ENCODE results near the gene SMIM41. TPM values are rescaled to one million over a fixed set of nuclear protein-coding genes. Genes with fewer than 3 reads are reported as not detected.

Gene SMIM41
- total and polyA plus RNA-seq, 11 donors = 0.08 to 0.65 (median 0.32) TPM; not detected in 6

DNA sequence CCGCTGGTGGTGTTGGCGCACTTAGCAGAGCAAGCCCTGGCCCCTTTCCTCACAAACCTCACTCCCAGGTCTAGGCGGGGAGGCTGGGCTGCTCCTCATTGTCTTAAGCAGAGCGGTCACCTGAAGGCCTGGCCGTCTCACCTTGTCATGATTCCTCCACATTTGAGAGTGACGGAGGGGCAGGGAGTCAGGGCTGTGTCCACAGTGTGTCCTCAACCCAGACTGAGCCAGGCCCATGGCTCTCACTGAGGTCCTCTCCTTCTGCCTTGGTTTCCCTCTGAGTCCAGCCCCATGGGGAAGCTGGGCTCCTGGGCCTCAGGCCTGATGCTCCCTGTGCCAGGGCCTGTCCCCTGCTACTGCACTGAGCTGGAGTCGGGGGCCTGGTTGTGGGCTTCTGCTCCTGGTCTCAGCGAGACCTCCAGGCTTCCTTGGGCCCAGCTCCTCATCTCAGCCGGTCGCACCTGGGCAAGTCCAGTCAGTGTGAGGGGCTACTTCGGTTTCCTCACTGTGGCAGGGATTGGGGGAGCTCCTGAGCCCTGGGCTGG, 67.4 kb downstream of the SMIM41 start:
- TF ChIP-seq, protein P1, sequence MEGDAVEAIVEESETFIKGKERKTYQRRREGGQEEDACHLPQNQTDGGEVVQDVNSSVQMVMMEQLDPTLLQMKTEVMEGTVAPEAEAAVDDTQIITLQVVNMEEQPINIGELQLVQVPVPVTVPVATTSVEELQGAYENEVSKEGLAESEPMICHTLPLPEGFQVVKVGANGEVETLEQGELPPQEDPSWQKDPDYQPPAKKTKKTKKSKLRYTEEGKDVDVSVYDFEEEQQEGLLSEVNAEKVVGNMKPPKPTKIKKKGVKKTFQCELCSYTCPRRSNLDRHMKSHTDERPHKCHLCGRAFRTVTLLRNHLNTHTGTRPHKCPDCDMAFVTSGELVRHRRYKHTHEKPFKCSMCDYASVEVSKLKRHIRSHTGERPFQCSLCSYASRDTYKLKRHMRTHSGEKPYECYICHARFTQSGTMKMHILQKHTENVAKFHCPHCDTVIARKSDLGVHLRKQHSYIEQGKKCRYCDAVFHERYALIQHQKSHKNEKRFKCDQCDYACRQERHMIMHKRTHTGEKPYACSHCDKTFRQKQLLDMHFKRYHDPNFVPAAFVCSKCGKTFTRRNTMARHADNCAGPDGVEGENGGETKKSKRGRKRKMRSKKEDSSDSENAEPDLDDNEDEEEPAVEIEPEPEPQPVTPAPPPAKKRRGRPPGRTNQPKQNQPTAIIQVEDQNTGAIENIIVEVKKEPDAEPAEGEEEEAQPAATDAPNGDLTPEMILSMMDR (IDR thresholded peaks at IDR 0.05) = no peak
- TF ChIP-seq POLR2A (IDR thresholded peaks at IDR 0.05) = no peak
- Histone ChIP-seq H3K27me3 (no peaks in the 10 kb centered on the region), H3K36me3 (no peaks in the 10 kb centered on the region), H3K9me3 (no peaks in the 10 kb centered on the region), H3K27ac (peak overlapping the region; percentile 57 to 85 (median 83)), H3K4me1 (peaks cover 4 to 58% (median 32%) of the 10 kb centered on the region in 12 donors), H3K4me3 (no peak overlapping the region)
- WGBS, 4 donors = 92 to 96% (median 94%) methylated on average over 7 to 11 of the region's 11 CpGs
- DNase-seq = no peak
- no peak for ATAC-seq
- intact Hi-C loops (cut with DNase I) = loop anchor here in 1 of 10 donors (2.0 kb wide), 1 partner anchor 20 kb away; no protein-coding TSS in a partner anchor

DNA sequence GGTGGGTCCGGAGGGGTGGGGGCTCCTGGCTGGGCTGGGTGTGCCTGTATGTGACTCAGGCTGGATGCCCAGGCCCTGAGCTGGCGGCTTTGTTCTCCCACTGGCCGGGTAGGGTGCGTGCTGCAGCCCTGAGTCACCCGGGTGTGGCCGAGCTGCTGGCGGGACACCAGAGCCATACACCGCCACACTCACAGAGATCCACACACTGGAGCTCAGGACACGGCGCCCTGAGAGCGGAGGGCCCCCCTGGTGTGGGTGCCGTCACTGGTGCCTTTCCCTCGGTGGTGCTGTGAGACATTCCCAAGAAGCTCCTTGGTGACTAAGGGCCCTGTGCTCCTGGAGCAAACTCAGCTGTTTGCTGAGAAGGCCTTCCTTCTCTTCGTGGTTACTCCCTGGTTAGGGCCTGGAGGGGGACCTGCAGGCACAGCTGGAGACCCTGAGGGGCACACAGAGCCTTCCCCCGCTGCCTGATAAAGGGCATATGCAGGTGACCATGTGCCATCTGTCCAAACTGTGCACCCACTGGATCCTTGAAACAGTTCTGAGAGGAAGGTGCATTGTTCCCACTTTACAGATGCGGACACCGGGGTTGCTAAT, 68.0 kb downstream of the SMIM41 start:
- Histone ChIP-seq H3K9me3 (no peaks in the 10 kb centered on the region), H3K27me3 (no peaks in the 10 kb centered on the region), H3K4me1 (peaks cover 6 to 63% (median 37%) of the 10 kb centered on the region in 12 donors), H3K36me3 (no peaks in the 10 kb centered on the region), H3K4me3 (no peak overlapping the region), H3K27ac (peak overlapping the region; percentile 57 to 85 (median 82))
- 49 to 80% (median 63%) methylated on average over 11 to 17 of the region's 17 CpGs for WGBS, 4 donors
- DNase-seq = peak; percentile 83 to 93 (median 88)
- ATAC-seq = peak; percentile 87 to 93 (median 88)
- intact Hi-C loops (cut with DNase I) = loop anchor here in 1 of 10 donors (2.0 kb wide), 1 partner anchor 21 kb away; no protein-coding TSS in a partner anchor
- TF ChIP-seq POLR2A (IDR thresholded peaks at IDR 0.05) = peak in 1 of 2 donors; percentile 69
- TF ChIP-seq, protein P1 (IDR thresholded peaks at IDR 0.05) = no peak

DNA sequence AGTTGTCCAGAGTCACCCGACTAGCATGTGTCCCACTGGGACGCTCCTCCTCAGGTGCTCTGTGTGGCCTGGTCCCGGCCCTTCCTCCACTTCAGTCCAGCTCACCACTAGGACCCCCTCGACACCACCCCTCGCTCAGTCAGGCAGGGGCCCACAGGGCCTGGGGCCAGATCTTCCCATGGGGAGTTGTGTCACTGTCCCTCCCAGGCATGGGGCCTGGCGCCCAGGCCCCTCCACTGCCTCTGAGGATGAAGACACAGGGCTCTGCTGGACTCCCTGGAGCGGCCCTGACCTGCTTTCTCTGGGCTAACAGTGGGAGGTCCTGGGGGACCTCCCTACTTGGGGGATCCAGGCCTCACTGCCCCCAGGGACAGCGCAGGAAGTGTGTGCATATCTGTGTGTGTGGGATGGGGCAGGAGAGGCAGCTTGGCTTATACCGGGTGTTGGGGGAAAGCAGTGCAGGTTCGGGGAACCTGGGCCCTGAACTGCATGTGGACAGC, 68.5 kb downstream of the SMIM41 start:
- TF ChIP-seq, protein P1 (IDR thresholded peaks at IDR 0.05) = no peak
- TF ChIP-seq POLR2A (IDR thresholded peaks at IDR 0.05) = no peak
- no peak for ATAC-seq
- intact Hi-C loops (cut with DNase I) = loop anchor here in 1 of 10 donors (2.0 kb wide), 1 partner anchor 21 kb away; no protein-coding TSS in a partner anchor
- DNase-seq = peak in 1 of 5 donors; percentile 59
- Histone ChIP-seq H3K27ac (peak overlapping the region; percentile 46 to 85 (median 80)), H3K36me3 (no peaks in the 10 kb centered on the region), H3K27me3 (no peaks in the 10 kb centered on the region), H3K4me1 (peaks cover 8 to 66% (median 40%) of the 10 kb centered on the region in 12 donors), H3K4me3 (no peak overlapping the region), H3K9me3 (no peaks in the 10 kb centered on the region)
- 92 to 97% (median 94%) methylated on average over 9 to 10 of the region's 10 CpGs for WGBS, 4 donors

DNA sequence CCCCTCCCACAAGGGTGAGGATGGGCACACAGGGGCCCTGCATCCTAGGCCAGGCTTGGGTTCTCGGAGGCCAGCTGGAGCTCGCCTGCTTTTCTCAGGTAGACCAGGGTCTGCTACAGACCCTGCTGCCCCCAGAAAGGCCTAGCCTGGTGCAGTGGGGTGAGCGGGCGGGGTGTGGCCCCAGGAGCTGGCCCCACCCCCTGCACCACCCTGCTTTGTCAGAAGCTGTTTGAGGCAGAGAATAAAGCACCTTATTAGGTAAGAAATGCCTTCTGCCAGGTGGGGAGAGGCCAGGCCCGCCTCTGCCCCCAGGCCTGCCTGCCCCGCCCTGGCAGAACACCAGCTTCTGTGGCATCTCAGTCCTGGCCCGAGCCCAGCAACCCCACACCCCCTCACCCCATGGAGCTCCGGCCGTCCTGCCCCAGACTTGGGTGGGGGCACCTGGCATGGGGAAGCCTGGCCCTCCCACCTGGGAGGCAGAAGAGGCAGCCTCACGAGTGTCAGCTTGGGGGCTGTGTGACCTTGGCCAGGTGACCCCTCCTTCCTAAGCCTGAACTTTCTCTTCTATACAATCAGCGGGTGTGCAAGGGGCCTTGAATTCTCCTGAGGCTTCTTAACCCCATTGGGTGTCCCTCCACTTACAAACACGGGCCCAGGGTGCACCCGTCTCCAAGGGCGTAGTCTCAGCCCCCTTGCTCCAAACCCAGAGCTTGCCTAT, 69.1 kb downstream of the SMIM41 start:
- DNase-seq (peak in 1 of 5 donors; percentile 64), ATAC-seq (no peak)
- peaks cover 8 to 66% (median 40%) of the 10 kb centered on the region in 12 donors for H3K4me1 ChIP-seq
- H3K9me3 ChIP-seq = no peaks in the 10 kb centered on the region
- TF ChIP-seq, protein P1 (IDR thresholded peaks at IDR 0.05) = no peak
- no peak for TF ChIP-seq POLR2A (IDR thresholded peaks at IDR 0.05)
- peak overlapping the region in 10 of 12 donors; percentile 57 to 85 (median 82) for H3K27ac ChIP-seq
- H3K36me3 ChIP-seq = no peaks in the 10 kb centered on the region
- WGBS, 4 donors = 91 to 97% (median 94%) methylated on average over 9 to 14 of the region's 14 CpGs
- H3K4me3 ChIP-seq = no peak overlapping the region
- intact Hi-C loops (cut with DNase I) = no loop called here
- H3K27me3 ChIP-seq = no peaks in the 10 kb centered on the region
